ENCODE measurements around the gene OR4N2.
"Not testable (repeated sequence)": the region's sequence is repeated elsewhere in the genome, so short reads cannot be mapped to it uniquely, and the experiment has no call there.

Gene OR4N2

DNA sequence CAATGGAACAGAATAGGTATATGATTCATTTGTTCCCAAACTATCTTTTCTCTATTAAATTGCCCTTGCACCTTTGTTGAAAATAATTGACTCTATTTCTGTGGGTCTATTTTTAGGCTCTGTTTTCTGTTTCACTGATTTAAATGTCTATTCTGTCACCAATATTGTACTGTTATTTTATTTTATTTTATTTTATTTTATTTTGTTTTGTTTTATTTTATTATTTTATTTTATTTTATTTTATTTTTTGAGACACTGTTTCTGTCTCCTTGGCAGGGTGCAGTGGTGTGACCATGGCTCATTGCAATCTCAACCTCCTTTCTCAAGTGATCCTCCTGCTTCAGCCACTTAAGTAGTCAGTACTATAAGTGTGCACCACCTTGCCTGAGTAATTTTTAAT lies 34.9 kb downstream of the OR4N2 start:
- no peak for DNase-seq

DNA sequence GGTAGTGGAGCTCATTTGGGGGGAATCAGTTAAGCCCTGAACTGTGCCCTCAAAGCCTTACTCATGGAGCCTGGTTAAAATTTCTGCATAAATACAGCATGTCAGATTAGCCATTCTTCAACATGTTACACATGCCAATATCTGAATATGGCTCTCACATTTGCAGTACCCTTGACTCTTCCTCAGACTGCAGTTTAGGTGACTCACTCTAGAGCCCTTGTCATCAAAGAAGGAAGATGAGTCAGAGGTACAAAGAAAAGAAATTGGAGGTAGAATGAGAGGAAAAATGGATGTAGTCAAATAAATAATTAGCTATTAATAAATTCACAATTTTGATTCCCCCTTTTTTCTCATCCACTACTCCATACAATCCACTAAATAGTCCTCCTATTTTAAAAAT lies 47.8 kb downstream of the OR4N2 start:
- DNase-seq, result no peak

DNA sequence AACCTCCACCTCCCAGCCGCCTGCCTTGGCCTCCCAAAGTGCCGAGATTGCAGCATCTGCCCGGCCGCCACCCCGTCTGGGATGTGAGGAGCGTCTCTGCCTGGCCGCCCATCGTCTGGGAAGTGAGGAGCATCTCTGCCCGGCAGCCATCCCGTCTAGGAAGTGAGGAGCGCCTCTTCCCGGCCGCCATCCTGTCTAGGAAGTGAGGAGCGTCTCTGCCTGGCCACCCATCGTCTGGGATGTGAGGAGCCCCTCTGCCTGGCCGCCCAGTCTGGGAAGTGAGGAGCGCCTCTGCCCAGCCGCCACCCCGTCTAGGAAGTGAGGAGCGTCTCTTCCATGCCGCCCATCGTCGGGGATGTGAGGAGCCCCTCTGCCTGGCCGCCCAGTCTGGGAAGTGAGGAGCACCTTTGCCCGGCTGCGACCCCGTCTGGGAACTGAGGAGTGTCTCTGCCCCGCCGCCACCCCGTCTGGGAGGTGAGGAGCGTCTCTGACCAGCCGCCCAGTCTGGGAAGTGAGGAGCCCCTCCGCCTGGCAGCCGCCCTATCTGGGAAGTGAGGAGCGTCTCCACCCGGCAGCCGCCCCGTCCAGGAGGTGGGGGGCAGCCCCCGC lies 62.6 kb downstream of the OR4N2 start:
- not testable (repeated sequence) for DNase-seq

DNA sequence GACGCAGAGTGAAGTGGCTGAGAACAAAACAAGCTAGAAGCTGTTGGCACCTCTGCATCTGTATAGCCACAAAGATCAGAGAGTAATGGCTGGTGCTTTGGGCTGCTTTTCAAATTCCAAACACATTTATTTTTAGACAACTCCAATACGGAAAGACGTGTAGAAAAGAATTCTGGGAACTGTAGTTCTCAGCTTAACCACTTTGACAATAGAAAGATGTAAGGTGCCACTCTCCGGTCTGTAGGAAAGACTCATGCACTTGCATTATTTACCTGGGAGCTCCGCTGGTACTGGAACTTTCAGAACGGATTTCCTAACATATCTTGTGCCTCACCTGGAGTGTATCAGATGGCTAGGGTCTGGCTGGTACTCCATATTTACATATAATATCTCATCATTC lies 69.6 kb downstream of the OR4N2 start:
- DNase-seq, result no peak

DNA sequence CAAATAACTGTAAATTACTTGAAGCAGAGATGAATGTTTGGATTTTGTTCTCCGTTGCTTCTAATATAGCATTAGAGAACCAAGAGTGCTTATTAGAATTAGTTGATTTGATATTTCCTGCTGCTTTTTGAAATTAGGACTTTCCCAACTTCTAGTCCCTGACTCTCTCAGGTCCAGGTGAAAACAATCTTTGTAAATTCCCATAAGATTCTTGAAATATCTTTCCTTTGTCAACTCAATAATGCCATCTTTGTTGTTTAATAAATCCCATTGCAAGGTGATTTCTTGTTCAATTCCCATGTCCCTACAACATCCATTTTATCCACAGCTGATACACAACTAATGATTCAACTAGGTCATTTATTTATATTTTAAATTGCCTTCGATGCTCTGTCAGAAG lies 71.3 kb downstream of the OR4N2 start, which contains the start of gene OR4K2:
TSS of gene OR4K2 (plus strand) at position 301 of the 400 bp plus-strand sequence. CDS start 1,126 bp downstream, outside the sequence.
- no peak for DNase-seq

DNA sequence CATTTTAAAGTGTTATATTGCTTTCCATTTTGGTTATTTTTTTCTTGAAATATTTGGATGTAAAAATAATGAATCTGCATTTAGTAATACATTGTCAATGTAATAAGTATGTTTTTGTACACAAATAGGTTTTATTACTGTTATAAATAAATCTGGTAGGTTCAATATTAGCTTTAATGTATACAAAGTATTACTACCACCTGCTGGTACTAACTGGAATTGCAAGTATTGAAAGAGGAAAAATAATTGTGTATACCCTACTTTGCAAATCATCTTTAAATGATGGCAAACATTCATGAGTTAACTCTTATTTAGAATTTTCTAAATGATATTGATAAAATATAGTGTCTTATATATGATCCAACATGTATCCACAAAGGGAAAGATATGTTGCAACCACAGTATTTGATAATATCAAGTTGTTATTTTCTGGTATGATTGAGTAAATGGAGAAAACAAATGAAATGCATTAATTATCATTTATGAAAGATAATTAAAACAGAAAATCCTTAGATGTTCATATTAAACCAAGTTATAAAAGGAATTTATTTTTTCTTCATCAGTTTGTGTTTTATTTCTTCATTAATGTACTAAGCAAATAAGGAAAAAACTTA lies 74.6 kb downstream of the OR4N2 start:
- DNase-seq, result no peak

Measured in activated T-cell treated with anti-CD3 and anti-CD28 coated beads, Interleukin-2, amount 50 U/mL, for 48 hours (primary cell).